Activated naive CD4-positive, alpha-beta T cell treated with anti-CD3 and anti-CD28 coated beads, Interleukin-2, amount 50 U/mL, for 72 hours (primary cell): ENCODE measurements around the gene SNHG17. TPM values are rescaled to one million over a fixed set of nuclear protein-coding genes. Genes with fewer than 3 reads are reported as not detected.
"Not testable (repeated sequence)": the region's sequence is repeated elsewhere in the genome, so short reads cannot be mapped to it uniquely, and the experiment has no call there.

Experiments used
- ATAC-seq, 2 donors: fragments of 150-1000 bp; cut with Tn5 transposase; 2 replicates each; pipeline ENCODE4 v1.10.0; 2021; ENCODE audit warnings: mild to moderate bottlenecking in 2 of 2, moderate library complexity in 2 of 2
- DNase-seq, 2 donors: peaks; one replicate each; pipeline ENCODE4 v3.0.0; 2021 to 2022; ENCODE audit warnings: low spot score in 2 of 2
- H3K27ac Mint-ChIP-seq, 2 donors: one replicate each; pipeline ENCODE4 v1.8.0; 2022; ENCODE audit warnings: mild to moderate bottlenecking in 2 of 2, mixed read lengths in 2 of 2
- H3K36me3 Mint-ChIP-seq, 2 donors: one replicate each; pipeline ENCODE4 v1.8.0; 2022; ENCODE audit warnings: mixed read lengths in 2 of 2
- H3K9me3 Mint-ChIP-seq, 2 donors: one replicate each; pipeline ENCODE4 v1.8.0; 2022; ENCODE audit warnings: mixed read lengths in 2 of 2
- total RNA-seq, 2 donors: library from RNA; stranded (reverse); gene quantifications; one replicate each; pipeline ENCODE4 v1.2.3, GENCODE V29; 2022

The SNHG17 gene
- total RNA-seq, 2 donors from 2014 or later = 72.3 to 102 TPM

DNA sequence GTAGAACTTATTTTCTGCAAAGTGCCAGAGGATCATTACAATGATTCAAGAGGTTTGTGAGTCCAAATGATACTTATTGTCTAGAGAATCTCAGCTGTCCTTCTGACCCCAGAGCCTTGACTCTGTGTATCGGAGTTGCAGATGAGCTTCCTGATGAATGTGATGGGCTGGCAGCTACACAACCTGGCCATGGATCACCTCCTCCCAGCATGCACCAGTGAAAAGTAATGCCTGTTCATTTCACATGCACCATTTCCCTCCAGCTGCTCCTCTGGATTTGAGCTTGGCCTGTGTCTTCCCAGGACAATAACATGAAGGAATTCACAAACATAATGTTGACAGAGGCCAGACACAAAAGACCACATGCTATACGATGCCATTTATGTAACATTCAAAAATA lies 30.0 kb downstream of the SNHG17 start:
- DNase-seq (no peak), ATAC-seq (no peak)
- H3K36me3 Mint-ChIP-seq = peaks cover 24 to 26% of the 10 kb centered on the region in 2 donors
- no peaks in the 10 kb centered on the region for H3K9me3 Mint-ChIP-seq
- no peak overlapping the region for H3K27ac Mint-ChIP-seq

DNA sequence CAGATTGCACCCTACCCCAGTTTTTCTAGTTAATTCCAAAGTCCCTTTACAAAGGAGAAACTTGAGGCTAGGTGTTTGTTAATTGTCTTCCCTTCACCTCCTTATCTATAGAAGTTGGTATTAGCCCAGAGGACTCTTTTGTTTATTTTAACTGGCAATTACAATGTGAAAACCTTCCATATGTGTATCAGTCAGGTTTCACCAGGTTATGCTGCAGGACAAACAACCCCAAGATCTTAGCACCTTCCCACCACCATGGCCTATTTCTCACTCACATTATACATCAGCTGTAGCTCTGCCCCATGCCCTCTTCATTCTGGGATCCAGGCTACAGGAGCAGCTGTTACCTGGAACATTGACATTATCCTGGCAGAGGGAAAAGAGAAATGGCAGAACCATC lies 31.1 kb downstream of the SNHG17 start:
- Mint-ChIP-seq H3K9me3 (no peaks in the 10 kb centered on the region), H3K36me3 (peaks cover 24 to 26% of the 10 kb centered on the region in 2 donors), H3K27ac (no peak overlapping the region)
- ATAC-seq = no peak
- DNase-seq = no peak

- H3K27ac Mint-ChIP-seq = no peak overlapping the region
- no peak for ATAC-seq
Observed at GRCh38 chr20:38402816-38403215, 32.3 kb downstream of the SNHG17 start.

GRCh38 chr20:38402089-38402488 lies 33.0 kb downstream of the SNHG17 start:
- DNase-seq = no peak
- Mint-ChIP-seq H3K36me3 (peaks cover 13 to 16% of the 10 kb centered on the region in 2 donors), H3K27ac (no peak overlapping the region), H3K9me3 (no peaks in the 10 kb centered on the region)
- ATAC-seq = no peak

More at GRCh38 chr20:38402816-38403215, 32.3 kb downstream of the SNHG17 start:
- no peaks in the 10 kb centered on the region for H3K9me3 Mint-ChIP-seq
- peaks cover 14 to 18% of the 10 kb centered on the region in 2 donors for H3K36me3 Mint-ChIP-seq
- DNase-seq = no peak

DNA sequence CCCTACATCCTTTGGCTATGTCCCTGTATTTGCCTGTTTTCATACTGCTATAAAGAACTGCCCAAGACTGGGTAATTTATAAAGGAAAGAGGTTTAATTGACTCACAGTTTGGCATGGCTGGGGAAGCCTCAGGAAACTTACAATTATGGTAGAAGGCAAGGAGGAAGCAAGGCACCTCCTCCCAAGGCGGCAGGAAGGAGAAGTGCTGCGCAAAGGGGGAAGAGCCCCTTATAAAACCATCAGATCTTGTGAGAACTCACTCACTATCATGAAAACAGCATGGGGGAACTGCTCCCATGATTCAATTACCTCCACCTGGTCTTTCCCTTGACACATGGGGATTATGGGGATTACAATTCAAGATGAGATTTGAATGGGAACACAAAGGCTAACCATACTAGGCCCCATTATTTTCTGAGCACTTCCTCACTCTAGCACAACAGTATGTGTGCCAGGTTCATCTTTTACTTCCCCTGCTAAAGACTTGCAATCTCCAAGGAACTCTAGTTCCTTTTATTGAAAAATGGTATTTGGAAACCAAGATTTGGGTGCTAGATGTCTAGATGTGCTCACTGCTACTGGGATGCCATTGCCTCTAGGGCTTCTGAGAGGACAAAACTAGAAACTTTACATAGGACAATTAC lies 39.3 kb downstream of the SNHG17 start:
- not testable (repeated sequence) for ATAC-seq, H3K9me3 Mint-ChIP-seq, DNase-seq, H3K36me3 Mint-ChIP-seq, H3K27ac Mint-ChIP-seq

GRCh38 chr20:38395165-38395564 lies 40.0 kb downstream of the SNHG17 start:
- Mint-ChIP-seq H3K27ac (no peak overlapping the region), H3K36me3 (no peaks in the 10 kb centered on the region), H3K9me3 (peaks cover 0 to 3% of the 10 kb centered on the region in 2 donors)
- ATAC-seq (no peak), DNase-seq (no peak)

DNA sequence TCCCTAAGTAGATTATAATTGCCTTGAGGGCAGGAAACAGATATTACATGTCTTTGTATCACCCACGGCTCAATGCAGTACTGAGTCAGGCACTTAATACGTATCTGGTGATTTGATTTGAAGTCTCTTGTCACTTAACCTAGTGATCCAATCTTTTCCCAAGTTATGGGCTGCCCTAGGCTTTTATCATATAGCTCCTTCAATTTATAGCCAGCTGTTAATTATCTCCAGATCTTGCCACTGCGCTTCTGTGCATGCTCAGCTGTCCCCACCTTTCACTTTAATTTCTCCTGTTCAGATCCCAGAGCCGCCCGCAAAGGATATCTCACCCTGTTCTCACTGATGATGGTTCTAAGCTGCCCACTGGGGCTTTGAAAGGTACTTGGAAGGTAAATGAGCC lies 41.9 kb downstream of the SNHG17 start:
- ATAC-seq = no peak
- peaks cover 0 to 5% of the 10 kb centered on the region in 2 donors for H3K9me3 Mint-ChIP-seq
- DNase-seq = no peak
- H3K36me3 Mint-ChIP-seq = no peaks in the 10 kb centered on the region
- no peak overlapping the region for H3K27ac Mint-ChIP-seq

DNA sequence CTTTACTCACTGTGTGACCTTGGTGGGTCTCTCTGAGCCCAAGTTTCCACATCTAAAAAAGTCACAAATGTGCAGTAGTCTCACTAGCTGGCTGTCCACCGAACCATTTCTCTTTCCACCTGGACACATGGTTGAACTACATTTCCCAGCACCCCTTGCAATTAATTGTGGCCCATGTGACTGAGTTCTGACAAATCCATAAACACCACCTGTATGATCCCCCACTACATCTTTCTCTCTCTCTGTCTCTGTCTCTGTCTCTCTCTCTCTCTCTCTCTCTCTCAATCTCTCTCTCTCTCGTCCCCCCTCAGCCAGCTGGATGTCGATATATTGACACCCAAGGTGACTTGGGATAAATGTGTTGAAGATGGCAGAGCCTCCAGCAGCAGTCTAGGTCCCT lies 42.8 kb downstream of the SNHG17 start:
- Mint-ChIP-seq H3K9me3 (peaks cover 0 to 5% of the 10 kb centered on the region in 2 donors), H3K36me3 (no peaks in the 10 kb centered on the region), H3K27ac (no peak overlapping the region)
- ATAC-seq (no peak), DNase-seq (no peak)

GRCh38 chr20:38387953-38388352 lies 47.2 kb downstream of the SNHG17 start:
- no peak overlapping the region for H3K27ac Mint-ChIP-seq
- no peaks in the 10 kb centered on the region for H3K36me3 Mint-ChIP-seq
- DNase-seq (no peak), ATAC-seq (no peak)
- H3K9me3 Mint-ChIP-seq = peaks cover 0 to 5% of the 10 kb centered on the region in 2 donors

DNA sequence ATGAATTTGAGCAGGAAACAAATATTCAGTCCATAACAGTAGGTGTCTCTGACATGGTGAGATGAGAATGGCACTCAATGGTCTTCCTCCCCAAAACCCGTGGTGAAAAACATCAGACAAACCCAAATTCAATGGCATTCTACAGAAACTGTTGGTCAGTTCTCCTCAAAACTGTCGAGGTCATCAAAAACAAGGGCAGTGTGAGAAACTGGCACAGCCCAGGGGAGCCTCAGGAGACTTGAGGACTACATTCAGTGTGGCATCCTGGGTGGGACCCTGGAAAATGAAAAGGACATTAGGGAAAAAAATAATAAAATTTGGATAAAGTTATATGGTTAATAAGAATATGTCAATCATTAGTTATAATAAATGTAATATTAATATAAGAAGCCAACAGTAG lies 48.3 kb downstream of the SNHG17 start:
- ATAC-seq = no peak
- Mint-ChIP-seq H3K36me3 (no peaks in the 10 kb centered on the region), H3K27ac (no peak overlapping the region), H3K9me3 (peaks cover 0 to 5% of the 10 kb centered on the region in 2 donors)
- no peak for DNase-seq

DNA sequence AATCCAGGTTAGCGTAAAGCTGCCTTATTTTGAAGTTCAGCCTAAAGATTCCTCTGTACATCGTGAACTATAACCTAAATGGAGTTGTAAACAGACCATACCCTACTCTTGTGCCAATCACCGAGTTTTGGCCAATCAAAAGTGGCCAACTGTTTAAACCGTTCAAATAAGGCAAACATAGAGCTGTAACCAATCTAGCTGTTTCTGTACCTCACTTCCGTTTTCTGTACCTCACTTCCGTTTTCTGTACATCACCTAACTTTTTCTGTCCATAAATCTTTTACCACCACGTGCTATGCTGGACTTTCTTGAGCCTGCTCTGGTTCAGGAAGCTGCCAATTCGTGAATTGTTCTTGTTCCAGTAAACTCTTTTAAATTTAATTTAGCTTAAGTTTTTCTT lies 49.1 kb downstream of the SNHG17 start:
- H3K36me3 Mint-ChIP-seq = no peaks in the 10 kb centered on the region

DNA sequence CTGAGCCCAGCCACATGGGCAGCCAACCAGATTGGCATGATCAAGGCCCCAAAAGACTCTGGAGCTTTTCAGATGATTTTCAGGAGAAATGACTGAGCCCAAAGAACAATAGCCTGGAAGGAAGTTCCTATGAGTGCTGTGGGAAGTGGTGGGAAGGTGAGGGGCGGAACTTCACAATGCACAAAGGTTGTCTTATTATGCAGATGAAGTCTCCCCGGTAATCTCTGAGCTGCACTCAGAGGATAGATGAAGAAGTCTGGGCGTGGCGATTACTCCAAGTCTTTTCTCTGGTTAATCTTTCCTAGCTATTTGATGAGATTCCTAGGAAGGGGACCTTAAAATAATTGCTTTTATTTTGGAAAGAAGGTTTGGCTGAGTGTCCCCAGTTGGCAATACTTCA lies 52.0 kb downstream of the SNHG17 start:
- DNase-seq = no peak
- ATAC-seq = no peak
- Mint-ChIP-seq H3K27ac (no peak overlapping the region), H3K9me3 (no peaks in the 10 kb centered on the region), H3K36me3 (no peaks in the 10 kb centered on the region)

More for the DNA sequence above, 49.1 kb downstream of the SNHG17 start:
- ATAC-seq (no peak), DNase-seq (no peak)
- Mint-ChIP-seq H3K9me3 (peaks cover 0 to 5% of the 10 kb centered on the region in 2 donors), H3K27ac (no peak overlapping the region)

- not testable (repeated sequence) for H3K27ac Mint-ChIP-seq, DNase-seq, H3K9me3 Mint-ChIP-seq, H3K36me3 Mint-ChIP-seq, ATAC-seq
Observed at GRCh38 chr20:38377838-38378237, 57.3 kb downstream of the SNHG17 start.

DNA sequence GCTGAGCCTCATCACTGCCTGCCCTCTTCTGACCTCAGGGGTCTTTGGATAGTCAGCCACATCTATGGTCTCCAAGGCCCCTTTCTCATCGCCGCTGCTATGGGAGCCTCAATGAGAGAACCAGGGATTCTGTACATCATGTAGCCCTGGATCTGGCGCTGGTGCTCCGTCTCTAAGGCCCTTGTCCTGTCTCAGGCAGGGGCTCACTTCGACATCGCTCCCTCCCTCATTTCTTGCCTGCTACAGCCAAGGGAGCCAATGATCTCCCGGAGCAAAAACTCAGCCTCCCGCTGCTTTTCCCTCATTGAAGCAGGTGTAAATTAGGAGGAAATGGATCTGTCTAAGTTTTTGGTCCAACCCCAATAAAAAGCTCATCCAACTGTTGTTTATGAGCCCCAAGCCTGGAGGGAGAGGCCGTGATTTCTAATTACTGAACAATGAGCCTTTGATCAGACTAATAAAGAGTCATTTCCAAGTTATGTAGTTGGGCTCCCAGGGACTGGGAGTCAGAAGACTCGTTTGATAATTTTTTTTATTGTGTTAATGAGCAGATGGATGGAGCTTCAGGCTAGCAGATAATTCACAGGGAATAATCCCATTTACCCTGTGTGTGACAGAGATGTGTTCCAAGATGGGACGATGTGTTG lies 58.0 kb downstream of the SNHG17 start:
- Mint-ChIP-seq H3K9me3 (no peaks in the 10 kb centered on the region), H3K36me3 (no peaks in the 10 kb centered on the region), H3K27ac (no peak overlapping the region)
- ATAC-seq (no peak), DNase-seq (no peak)

GRCh38 chr20:38373898-38374297 lies 61.2 kb downstream of the SNHG17 start:
- Mint-ChIP-seq H3K36me3 (no peaks in the 10 kb centered on the region), H3K27ac (no peak overlapping the region), H3K9me3 (no peaks in the 10 kb centered on the region)
- no peak for ATAC-seq
- DNase-seq = no peak

DNA sequence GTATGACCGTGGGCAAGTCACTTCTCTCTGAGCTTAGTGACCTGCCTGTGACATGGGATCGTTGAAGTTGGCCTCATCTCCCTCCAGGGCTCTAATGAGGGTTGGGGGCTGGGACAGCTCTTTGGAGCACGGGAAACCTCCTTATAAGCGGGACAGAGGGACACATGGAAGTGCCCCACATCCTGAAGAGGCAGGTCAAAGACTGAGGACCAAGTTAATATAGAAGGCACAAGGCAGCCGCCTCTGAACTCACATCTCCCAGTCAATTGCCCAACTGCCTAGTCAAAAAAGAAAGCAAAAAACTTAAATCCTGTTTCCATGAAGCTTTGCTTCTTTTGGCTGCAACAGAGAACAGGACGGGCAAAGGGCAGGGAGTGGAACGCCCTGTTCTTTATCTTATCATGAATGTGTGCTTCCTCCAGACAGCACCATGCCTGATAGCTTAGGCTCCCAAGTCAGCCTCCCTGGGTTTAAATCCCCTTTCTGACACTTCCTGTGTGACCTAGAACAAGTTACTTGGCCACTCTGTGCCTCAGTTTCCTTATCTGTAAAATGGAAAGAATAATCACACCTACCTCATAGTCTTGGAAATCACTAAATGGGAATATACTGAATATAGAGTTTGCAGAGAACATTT lies 61.8 kb downstream of the SNHG17 start:
- H3K9me3 Mint-ChIP-seq = no peaks in the 10 kb centered on the region
- H3K36me3 Mint-ChIP-seq = no peaks in the 10 kb centered on the region
- DNase-seq (no peak), ATAC-seq (no peak)
- H3K27ac Mint-ChIP-seq = no peak overlapping the region

DNA sequence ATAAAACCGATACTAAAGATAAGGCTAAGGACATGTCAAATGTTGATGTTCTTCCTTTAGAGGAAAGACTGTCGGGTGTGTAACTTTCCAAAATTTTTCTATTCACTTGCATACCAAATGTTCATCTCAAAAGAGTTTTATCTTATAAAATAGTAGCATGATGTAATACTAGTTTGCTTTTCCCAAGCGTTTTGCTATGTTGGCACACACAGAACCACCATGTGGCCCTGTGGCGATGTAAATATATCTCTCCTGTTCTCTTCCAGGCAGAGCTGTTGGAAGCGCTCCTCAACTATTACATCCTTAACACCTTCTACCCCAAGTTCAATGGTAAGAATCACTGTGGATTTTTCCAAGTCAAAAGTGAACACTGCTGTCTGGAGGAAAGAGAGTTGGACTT lies 62.3 kb downstream of the SNHG17 start:
- no peaks in the 10 kb centered on the region for H3K9me3 Mint-ChIP-seq
- no peak overlapping the region for H3K27ac Mint-ChIP-seq
- no peaks in the 10 kb centered on the region for H3K36me3 Mint-ChIP-seq
- DNase-seq (no peak), ATAC-seq (no peak)
